K562 (cell line): ENCODE results near the gene ACADM. TPM values are rescaled to one million over a fixed set of nuclear protein-coding genes. Genes with fewer than 3 reads are reported as not detected.

Source experiments
- ATAC-seq: fragments of 200-7000 bp; cut with Tn5 transposase; 3 replicates; pipeline ENCODE4 v1.9.1; 2020; ENCODE audit warnings: moderate library complexity
- BruUV-seq: library from RNA; stranded (reverse); fragments of 400-500 nt; replicated peaks from 2 replicates; lab custom pipeline; 2021; lab: Mats Ljungman, UMichigan
- CTCF ChIA-PET: fragments of 300-600 bp; formaldehyde crosslinking; extraction: SDS; loops from one replicate; lab custom pipeline; 2021; ENCODE audit warnings: low intra/inter-chr PET ratio; lab: Yijun Ruan, JAX
- POLR2A ChIA-PET: fragments of 300-600, 350-650 bp; sonication (Branson Sonifier 250); formaldehyde crosslinking; extraction: SDS; loops from one replicate; lab custom pipeline; 2021; ENCODE audit warnings: antibody characterized with exemption, inconsistent platforms; lab: Yijun Ruan, JAX
- DNase-seq, 4 experiments: peaks; one replicate each; pipeline versions ENCODE4 v3.0.0 to v3.0.0-alpha.2; 2011 to 2018; ENCODE audit warnings: low spot score in 3 of 4, mixed read lengths in 3 of 4; ENCODE audit errors: extremely low read depth in 1 of 4
- FAIRE-seq: peaks from 2 replicates; lab custom pipeline; 2011; peaks lifted over from hg19 to GRCh38; lab: Jason Lieb, UNC
- H2AFZ ChIP-seq: 2 replicates; pipeline ENCODE4 v1.6.0; 2011; ENCODE audit warnings: low read depth, low read length, control low read depth, inconsistent platforms
- H3K27ac ChIP-seq: fragments of 200-600 bp; 3 replicates; pipeline ENCODE4 v1.8.0; 2011; ENCODE audit warnings: low read depth, mild to moderate bottlenecking, control low read depth, inconsistent platforms, low read length, moderate library complexity, mixed read lengths; ENCODE audit errors: extremely low read depth
- H3K27me3 ChIP-seq, 2 experiments: fragments of 300-600 bp in 1 of 2; 2 replicates in 1 of 2; 3 replicates in 1 of 2; pipeline versions ENCODE4 v1.6.0 to v1.8.0; 2011; ENCODE audit warnings: inconsistent platforms in 2 of 2, low read length in 2 of 2, mild to moderate bottlenecking in 1 of 2, mixed read lengths in 1 of 2, moderate library complexity in 1 of 2; ENCODE audit not compliant: control insufficient read depth in 2 of 2, insufficient read depth in 2 of 2
- H3K36me3 ChIP-seq: fragments of 300-600 bp; 3 replicates; pipeline ENCODE4 v1.8.0; 2011; ENCODE audit warnings: mild to moderate bottlenecking, low read length, inconsistent platforms; ENCODE audit not compliant: control insufficient read depth, insufficient read depth
- H3K4me1 ChIP-seq, 2 experiments: fragments of 200-600 bp in 1 of 2; replicated peaks in 1 of 2; 2 replicates in 1 of 2; 3 replicates in 1 of 2; pipeline versions ENCODE4 v1.5.1 to v1.8.0; 2011; ENCODE audit warnings: inconsistent platforms in 2 of 2, low read length in 2 of 2, mild to moderate bottlenecking in 1 of 2, mixed read lengths in 1 of 2, moderate library complexity in 1 of 2; ENCODE audit not compliant: control insufficient read depth in 2 of 2, insufficient read depth in 2 of 2
- H3K4me2 ChIP-seq: 2 replicates; pipeline ENCODE4 v1.6.1; 2011; ENCODE audit warnings: low read length, control low read depth, inconsistent platforms, mixed read lengths; ENCODE audit not compliant: insufficient read depth
- H3K4me3 ChIP-seq: fragments of 200-600 bp; sonication (generic), shearing (Covaris generic); 2 replicates; pipeline ENCODE4 v1.5.1; 2016; ENCODE audit warnings: control low read depth, inconsistent platforms
- H3K79me2 ChIP-seq: fragments of 200-600 bp; 3 replicates; pipeline ENCODE4 v1.8.0; 2011; ENCODE audit warnings: low read length, inconsistent platforms; ENCODE audit not compliant: control insufficient read depth, insufficient read depth
- H3K9ac ChIP-seq, 2 experiments: 2 replicates each; pipeline versions ENCODE4 v1.6.0 to v1.6.1; 2011; ENCODE audit warnings: low read depth in 2 of 2, low read length in 2 of 2, control low read depth in 1 of 2, inconsistent platforms in 1 of 2, mild to moderate bottlenecking in 1 of 2, mixed read lengths in 1 of 2; ENCODE audit not compliant: insufficient read depth in 1 of 2
- H3K9me1 ChIP-seq: one replicate; pipeline ENCODE4 v1.6.0; 2011; ENCODE audit warnings: inconsistent platforms, mild to moderate bottlenecking, low read length, moderate library complexity; ENCODE audit not compliant: control insufficient read depth, insufficient read depth
- H3K9me3 ChIP-seq: replicated peaks from 2 replicates; pipeline ENCODE4 v1.5.1; 2011; ENCODE audit warnings: low read depth, low read length, inconsistent platforms; ENCODE audit not compliant: control insufficient read depth, insufficient read depth
- H4K20me1 ChIP-seq: replicated peaks from 2 replicates; pipeline ENCODE4 v1.6.1; 2011; ENCODE audit warnings: low read length, inconsistent platforms, mixed read lengths; ENCODE audit not compliant: control insufficient read depth, insufficient read depth
- ASH1L ChIP-seq: fragments of 450-650 bp; IDR thresholded peaks from 2 replicates; pipeline ENCODE4 v1.6.1; 2018; ENCODE audit warnings: borderline replicate concordance, mild to moderate bottlenecking, low read depth; ENCODE audit not compliant: partially characterized antibody
- E4F1 ChIP-seq: fragments of 250-450 bp; sonication (Bioruptor Pico); IDR thresholded peaks from 2 replicates; pipeline ENCODE4 v1.5.0; 2021; ENCODE audit warnings: mild to moderate bottlenecking, borderline replicate concordance
- ESRRA ChIP-seq: fragments of 450-650 bp; IDR thresholded peaks from 2 replicates; pipeline ENCODE4 v1.6.1; 2014; ENCODE audit warnings: low read depth, mild to moderate bottlenecking, moderate library complexity, borderline replicate concordance
- RBM22 ChIP-seq: fragments of 200-400 bp; formaldehyde crosslinking; IDR thresholded peaks from 2 replicates; pipeline ENCODE4 v1.6.1; 2018; ENCODE audit warnings: low read length, low read depth; ENCODE audit not compliant: poor library complexity, severe bottlenecking
- SOX6 ChIP-seq: fragments of 450-650 bp; IDR thresholded peaks from 2 replicates; pipeline ENCODE4 v1.6.1; 2014; ENCODE audit warnings: mild to moderate bottlenecking
- ZNF384 ChIP-seq: IDR thresholded peaks from 2 replicates; pipeline ENCODE4 v1.6.1; 2012; ENCODE audit warnings: low read depth, low read length, improper control_type of control experiment
- ZNF586 ChIP-seq: fragments of 450-650 bp; formaldehyde crosslinking; conservative IDR thresholded peaks from 2 replicates; pipeline ENCODE4 v1.4.0; 2020; ENCODE audit warnings: mild to moderate bottlenecking, moderate library complexity
- WGBS: fragments of 100-300 bp; shearing (Covaris generic); methylation state at CpG from one replicate; pipeline ENCODE4 v1.1.6; 2016; ENCODE audit warnings: low coverage, mixed read lengths; ENCODE audit not compliant: insufficient coverage; ENCODE audit errors: missing lambda C conversion rate; 5-methylcytosine and 5-hydroxymethylcytosine counted together
- in situ Hi-C: fragments of 300-500 bp; cut with MboI; formaldehyde crosslinking; loops from 4 replicates; pipeline ENCODE4 v1.15.0; 2018; ENCODE audit warnings: inconsistent platforms, mixed read lengths
- intact Hi-C: fragments of 100-400 bp; cut with micrococcal nuclease; formaldehyde crosslinking; loops from 2 replicates; pipeline ENCODE4 v1.14.2; 2022
- polyA plus RNA-seq, 8 experiments: library from polyadenylated mRNA; depleted of rRNA in 4 of 8; stranded (reverse) in 5 of 8; unstranded in 3 of 8; fragments of >200 nt; fragmentation: Nextera tagmentation in 2 of 8; fragmentation: Illumina TruSeq in 1 of 8; extraction: Ambion mirVana in 2 of 8; extraction: Trizol in 1 of 8; gene quantifications; 2 replicates each; pipeline versions ENCODE4 v1.2.1 to v1.2.3, GENCODE V29; 2011 to 2014; ENCODE audit warnings: inconsistent platforms in 1 of 8, missing spikeins in 1 of 8
- total RNA-seq, 7 experiments: library from RNA; depleted of rRNA in 6 of 7; stranded (reverse); fragments of >200 nt in 6 of 7; fragmentation: Illumina TruSeq in 2 of 7; extraction: Trizol in 2 of 7; gene quantifications; 2 replicates each; pipeline versions ENCODE4 v1.2.1 to v1.2.3, GENCODE V29; 2011 to 2021; ENCODE audit warnings: low replicate concordance in 1 of 7
- TF ChIP-seq, protein P1 (sequence below): fragments of 450-650 bp; conservative IDR thresholded peaks from 2 replicates; pipeline ENCODE4 v1.6.1; 2016; ENCODE audit warnings: missing genetic modification characterization, low read depth, mild to moderate bottlenecking, control low read depth, missing compliant biosample characterization
- TF ChIP-seq, protein P2 (sequence below): fragments of 450-650 bp; IDR thresholded peaks from 2 replicates; pipeline ENCODE4 v1.6.1; 2016; ENCODE audit warnings: antibody characterized with exemption
- TF ChIP-seq, protein P3 (sequence below): sonication (generic); formaldehyde crosslinking; IDR thresholded peaks from 2 replicates; pipeline ENCODE4 v1.8.0; 2022; ENCODE audit warnings: mild to moderate bottlenecking, low read depth, missing genetic modification reagents
- TF ChIP-seq, protein P4 (sequence below): fragments of 250-450 bp; sonication (Bioruptor Pico); IDR thresholded peaks from 2 replicates; pipeline ENCODE4 v1.8.0; 2021; ENCODE audit warnings: moderate library complexity, mild to moderate bottlenecking, inconsistent platforms
- TF ChIP-seq, protein P5 (sequence below): sonication (generic); formaldehyde crosslinking; IDR thresholded peaks from 2 replicates; pipeline ENCODE4 v1.8.1; 2023; ENCODE audit warnings: mild to moderate bottlenecking, missing genetic modification reagents

The ACADM gene
- total and polyA plus RNA-seq, 9 of the 15 experiments (the other 6 are each of a cell fraction or from before 2014, with no cell fraction given) = 82.5 to 156 (median 123) TPM

DNA sequence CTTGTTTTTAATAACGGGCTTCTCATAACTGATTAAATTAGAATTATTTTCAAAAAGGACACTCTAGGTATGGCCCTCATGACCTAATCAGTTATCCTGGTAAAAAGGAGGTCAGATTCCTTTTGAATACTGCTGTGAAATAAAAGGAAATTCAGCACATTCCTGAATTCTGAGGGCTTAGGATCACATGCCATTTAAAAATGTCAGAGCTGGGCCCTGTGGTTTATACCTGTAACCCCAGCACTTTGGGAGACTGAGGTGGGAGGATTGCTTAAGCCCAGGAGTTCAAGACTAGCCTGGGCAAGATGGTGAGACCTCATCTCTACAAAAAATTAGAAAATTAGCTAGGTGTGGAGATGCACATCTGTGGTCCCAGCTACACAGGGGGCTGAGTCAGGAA, 43.5 kb downstream of the ACADM start:
- H2AFZ ChIP-seq = no peak overlapping the region
- H3K4me2 ChIP-seq = no peak overlapping the region
- WGBS = 25% methylated on average over 1 of the region's 1 CpG
- H3K9me3 ChIP-seq = no peaks in the 10 kb centered on the region
- intact Hi-C loops (no loop called here), in situ Hi-C loops (no loop called here)
- H3K4me1 ChIP-seq = no peaks in the 10 kb centered on the region; a peak in 1 of 5 replicates
- no peak for ATAC-seq
- CTCF ChIA-PET = no interaction called here
- BruUV-seq = no TSS peak
- H3K4me3 ChIP-seq = no peak overlapping the region
- peaks cover 3% of the 10 kb centered on the region; the same call in 1 of the 3 replicates for H3K36me3 ChIP-seq
- no peaks in the 10 kb centered on the region for H3K27me3 ChIP-seq
- H3K9me1 ChIP-seq = no peaks in the 10 kb centered on the region
- H3K27ac ChIP-seq = no peak overlapping the region
- DNase-seq = no peak
- H3K79me2 ChIP-seq = no peaks in the 10 kb centered on the region
- no peaks in the 10 kb centered on the region for H4K20me1 ChIP-seq
- no peak overlapping the region for H3K9ac ChIP-seq
- FAIRE-seq = no peak
- POLR2A ChIA-PET = interaction anchor here (1.4 to 2.3 kb wide), 3 partner anchors 9 to 18 kb away, joined by 3 to 8 read pairs (median 8); partner anchors contain the start of gene RABGGTB
- TF ChIP-seq, protein P1, sequence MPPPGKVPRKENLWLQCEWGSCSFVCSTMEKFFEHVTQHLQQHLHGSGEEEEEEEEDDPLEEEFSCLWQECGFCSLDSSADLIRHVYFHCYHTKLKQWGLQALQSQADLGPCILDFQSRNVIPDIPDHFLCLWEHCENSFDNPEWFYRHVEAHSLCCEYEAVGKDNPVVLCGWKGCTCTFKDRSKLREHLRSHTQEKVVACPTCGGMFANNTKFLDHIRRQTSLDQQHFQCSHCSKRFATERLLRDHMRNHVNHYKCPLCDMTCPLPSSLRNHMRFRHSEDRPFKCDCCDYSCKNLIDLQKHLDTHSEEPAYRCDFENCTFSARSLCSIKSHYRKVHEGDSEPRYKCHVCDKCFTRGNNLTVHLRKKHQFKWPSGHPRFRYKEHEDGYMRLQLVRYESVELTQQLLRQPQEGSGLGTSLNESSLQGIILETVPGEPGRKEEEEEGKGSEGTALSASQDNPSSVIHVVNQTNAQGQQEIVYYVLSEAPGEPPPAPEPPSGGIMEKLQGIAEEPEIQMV (tag) = no peak
- TF ChIP-seq ZNF586 (CRISPR knock-in tag) (no peak), E4F1 (CRISPR knock-in tag) (no peak), ASH1L (no peak), RBM22 (no peak), ESRRA (no peak), ZNF384 (no peak), SOX6 (no peak)
- TF ChIP-seq, protein P2, sequence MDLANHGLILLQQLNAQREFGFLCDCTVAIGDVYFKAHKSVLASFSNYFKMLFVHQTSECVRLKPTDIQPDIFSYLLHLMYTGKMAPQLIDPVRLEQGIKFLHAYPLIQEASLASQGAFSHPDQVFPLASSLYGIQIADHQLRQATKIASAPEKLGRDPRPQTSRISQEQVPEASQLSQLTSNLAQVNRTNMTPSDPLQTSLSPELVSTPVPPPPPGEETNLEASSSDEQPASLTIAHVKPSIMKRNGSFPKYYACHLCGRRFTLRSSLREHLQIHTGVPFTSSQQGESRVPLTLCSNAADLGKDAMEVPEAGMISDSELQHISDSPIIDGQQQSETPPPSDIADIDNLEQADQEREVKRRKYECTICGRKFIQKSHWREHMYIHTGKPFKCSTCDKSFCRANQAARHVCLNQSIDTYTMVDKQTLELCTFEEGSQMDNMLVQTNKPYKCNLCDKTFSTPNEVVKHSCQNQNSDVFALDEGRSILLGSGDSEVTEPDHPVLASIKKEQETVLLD = no peak
- TF ChIP-seq, protein P3, sequence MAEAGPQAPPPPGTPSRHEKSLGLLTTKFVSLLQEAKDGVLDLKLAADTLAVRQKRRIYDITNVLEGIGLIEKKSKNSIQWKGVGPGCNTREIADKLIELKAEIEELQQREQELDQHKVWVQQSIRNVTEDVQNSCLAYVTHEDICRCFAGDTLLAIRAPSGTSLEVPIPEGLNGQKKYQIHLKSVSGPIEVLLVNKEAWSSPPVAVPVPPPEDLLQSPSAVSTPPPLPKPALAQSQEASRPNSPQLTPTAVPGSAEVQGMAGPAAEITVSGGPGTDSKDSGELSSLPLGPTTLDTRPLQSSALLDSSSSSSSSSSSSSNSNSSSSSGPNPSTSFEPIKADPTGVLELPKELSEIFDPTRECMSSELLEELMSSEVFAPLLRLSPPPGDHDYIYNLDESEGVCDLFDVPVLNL (CRISPR knock-in tag) = no peak
- TF ChIP-seq, protein P4, sequence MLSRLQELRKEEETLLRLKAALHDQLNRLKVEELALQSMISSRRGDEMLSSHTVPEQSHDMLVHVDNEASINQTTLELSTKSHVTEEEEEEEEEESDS = no peak
- TF ChIP-seq, protein P5, sequence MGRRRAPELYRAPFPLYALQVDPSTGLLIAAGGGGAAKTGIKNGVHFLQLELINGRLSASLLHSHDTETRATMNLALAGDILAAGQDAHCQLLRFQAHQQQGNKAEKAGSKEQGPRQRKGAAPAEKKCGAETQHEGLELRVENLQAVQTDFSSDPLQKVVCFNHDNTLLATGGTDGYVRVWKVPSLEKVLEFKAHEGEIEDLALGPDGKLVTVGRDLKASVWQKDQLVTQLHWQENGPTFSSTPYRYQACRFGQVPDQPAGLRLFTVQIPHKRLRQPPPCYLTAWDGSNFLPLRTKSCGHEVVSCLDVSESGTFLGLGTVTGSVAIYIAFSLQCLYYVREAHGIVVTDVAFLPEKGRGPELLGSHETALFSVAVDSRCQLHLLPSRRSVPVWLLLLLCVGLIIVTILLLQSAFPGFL (CRISPR knock-in tag) = no peak
